H1 (cell line): ENCODE measurements around the gene RAD51D. TPM values are rescaled to one million over a fixed set of nuclear protein-coding genes. Genes with fewer than 3 reads are reported as not detected.

Experiments used
- polyA plus RNA-seq, 7 experiments: library from polyadenylated mRNA; depleted of rRNA in 3 of 7; stranded (reverse) in 5 of 7; unstranded in 2 of 7; fragments of >200 nt in 5 of 7; fragments of 200-250 nt in 2 of 7; gene quantifications; 1 replicate in 5 of 7; 2 replicates in 1 of 7; 4 replicates in 1 of 7; pipeline versions ENCODE4 v1.2.1 to v1.2.3, GENCODE V29; 2011 to 2013; ENCODE audit warnings: missing spikeins in 2 of 7, mixed read lengths in 2 of 7
- total RNA-seq: library from RNA; stranded (reverse); fragmentation: NEBNext Ultra II Directional; extraction: Animal tissue kit (Norgen Biotek cat#: 25700); gene quantifications from 2 replicates; pipeline ENCODE4 v1.2.1, GENCODE V29; 2021
- TF ChIP-seq, protein P1 (sequence below), 3 experiments: IDR thresholded peaks; 1 replicate in 2 of 3; 2 replicates in 1 of 3; pipeline versions ENCODE4 v1.5.1 to v1.6.1; 2011; ENCODE audit warnings: low read length in 3 of 3, mild to moderate bottlenecking in 3 of 3, inconsistent platforms in 2 of 3, low read depth in 1 of 3, moderate library complexity in 1 of 3; ENCODE audit not compliant: insufficient read depth in 1 of 3; ENCODE audit errors: control extremely low read depth in 1 of 3

The RAD51D gene
- total and polyA plus RNA-seq, 2 of the 8 experiments (the other 6 are each of a cell fraction or from before 2014, with no cell fraction given), result 10.2 to 12.9 TPM

DNA sequence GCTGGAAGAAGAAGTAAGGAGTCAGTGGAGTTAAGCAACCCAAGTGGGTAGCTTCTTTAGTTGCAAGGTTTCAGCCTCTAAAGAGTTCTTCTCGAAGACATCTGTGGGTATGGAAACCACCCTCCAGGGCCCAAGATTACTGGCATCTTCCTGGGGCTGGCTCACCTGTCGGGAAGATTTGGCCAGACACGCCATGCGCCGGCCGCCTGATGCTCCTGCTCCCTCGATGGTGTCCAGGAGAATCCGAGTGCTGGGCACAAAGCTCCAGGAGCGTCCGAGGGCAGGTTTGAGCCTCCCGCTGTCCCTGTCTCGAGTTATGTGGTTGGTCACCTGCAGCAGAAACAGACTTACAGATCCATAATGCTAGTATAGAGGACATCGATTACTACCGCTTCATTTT is 18.6 kb downstream of the RAD51D start (continued):
- TF ChIP-seq, protein P1, sequence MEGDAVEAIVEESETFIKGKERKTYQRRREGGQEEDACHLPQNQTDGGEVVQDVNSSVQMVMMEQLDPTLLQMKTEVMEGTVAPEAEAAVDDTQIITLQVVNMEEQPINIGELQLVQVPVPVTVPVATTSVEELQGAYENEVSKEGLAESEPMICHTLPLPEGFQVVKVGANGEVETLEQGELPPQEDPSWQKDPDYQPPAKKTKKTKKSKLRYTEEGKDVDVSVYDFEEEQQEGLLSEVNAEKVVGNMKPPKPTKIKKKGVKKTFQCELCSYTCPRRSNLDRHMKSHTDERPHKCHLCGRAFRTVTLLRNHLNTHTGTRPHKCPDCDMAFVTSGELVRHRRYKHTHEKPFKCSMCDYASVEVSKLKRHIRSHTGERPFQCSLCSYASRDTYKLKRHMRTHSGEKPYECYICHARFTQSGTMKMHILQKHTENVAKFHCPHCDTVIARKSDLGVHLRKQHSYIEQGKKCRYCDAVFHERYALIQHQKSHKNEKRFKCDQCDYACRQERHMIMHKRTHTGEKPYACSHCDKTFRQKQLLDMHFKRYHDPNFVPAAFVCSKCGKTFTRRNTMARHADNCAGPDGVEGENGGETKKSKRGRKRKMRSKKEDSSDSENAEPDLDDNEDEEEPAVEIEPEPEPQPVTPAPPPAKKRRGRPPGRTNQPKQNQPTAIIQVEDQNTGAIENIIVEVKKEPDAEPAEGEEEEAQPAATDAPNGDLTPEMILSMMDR (IDR thresholded peaks at IDR 0.05; ENCODE audit: control extremely low read depth in 1 of 3, insufficient read depth in 1 of 3, low read depth in 1 of 3, low read length in 3 of 3), result no peak
